ENCODE measurements around the gene QTRT2.

QTRT2 gene

GRCh38 chr3:114079761-114080160, 23.2 kb downstream of the QTRT2 start:
- DNase-seq = no peak

DNA sequence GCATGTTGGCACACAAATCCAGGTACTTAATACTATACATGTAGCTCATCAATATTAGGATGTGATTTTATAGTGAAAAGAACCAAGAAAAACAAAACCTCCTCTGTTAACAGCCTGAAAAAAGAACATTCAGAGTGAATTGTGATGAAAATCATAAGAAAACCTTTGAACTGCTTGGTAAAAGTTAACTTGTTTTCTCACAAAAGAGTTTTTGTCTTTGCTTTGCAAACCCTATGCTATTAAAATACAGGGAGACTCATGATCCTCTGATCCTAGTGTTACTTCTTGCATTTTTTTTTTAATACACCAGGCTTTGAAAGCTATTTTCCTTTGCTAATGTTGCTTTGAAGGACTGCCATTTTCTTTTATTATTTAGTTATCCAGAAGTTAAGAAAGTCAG, 23.7 kb downstream of the QTRT2 start:
- DNase-seq = no peak

DNA sequence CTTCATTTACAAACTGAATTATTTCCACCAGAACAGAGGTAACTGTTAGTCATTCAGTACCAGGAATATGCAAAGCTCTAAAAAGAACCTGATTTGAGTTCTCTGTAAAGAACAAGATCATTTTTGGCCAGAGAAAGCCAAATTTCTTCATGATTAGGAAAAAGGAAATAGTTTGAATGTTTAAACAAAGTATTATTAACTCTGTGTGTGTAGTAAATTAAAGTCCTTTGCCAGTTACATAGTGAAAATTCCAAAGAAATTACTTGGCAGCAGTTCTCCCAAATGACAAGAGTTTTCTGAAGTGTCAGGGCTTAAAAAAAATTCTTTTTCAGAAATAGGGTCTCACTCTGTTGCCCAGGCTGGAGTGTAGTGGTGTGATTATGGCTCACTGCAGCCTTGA, 24.5 kb downstream of the QTRT2 start:
- DNase-seq = no peak

GRCh38 chr3:114083112-114083511, 26.6 kb downstream of the QTRT2 start:
- no peak for DNase-seq

- DNase-seq = no peak
Measured at GRCh38 chr3:114086356-114086755, 29.8 kb downstream of the QTRT2 start.

GRCh38 chr3:114089675-114090074, 33.1 kb downstream of the QTRT2 start:
- no peak for DNase-seq

DNA sequence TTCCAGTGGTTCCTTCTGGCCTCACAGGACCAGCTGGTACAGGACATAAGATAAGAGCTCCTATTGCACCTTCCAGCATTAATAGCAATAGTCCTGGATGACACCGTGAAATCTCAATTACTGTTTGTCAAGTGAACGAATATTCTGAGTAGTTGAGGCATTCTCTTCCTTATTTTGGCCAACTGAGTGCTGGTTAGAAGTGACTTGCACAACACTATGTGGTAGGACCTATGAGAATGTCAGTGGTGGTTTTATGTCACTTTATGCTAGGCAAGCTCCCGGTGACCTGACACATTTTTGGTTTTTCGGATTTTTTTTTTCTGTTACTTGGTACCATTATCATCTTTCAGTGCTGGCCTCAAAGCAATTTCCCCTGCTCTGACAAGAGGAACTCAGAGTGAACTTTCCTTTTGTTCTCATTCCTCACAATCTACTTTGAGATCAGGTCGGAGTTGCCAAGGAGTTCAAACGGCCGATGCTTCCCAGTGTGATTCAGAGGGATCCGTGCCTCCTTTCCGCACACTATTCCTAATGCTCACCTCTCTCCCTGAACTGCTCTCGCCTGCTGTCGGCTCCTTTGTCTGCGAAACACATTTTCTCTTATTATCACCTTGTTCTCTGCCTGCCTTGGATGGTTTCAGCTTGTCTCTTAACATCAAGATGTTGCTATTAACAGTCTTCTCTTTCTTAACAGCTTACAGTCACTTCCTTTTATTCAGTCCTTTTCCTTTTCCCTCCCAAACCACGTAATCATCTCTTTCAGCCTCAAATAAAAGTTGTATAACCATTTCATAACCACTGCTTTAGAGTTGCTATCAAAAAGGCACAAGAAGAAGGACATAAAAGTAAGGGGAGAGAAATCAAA, 35.8 kb downstream of the QTRT2 start:
- no peak for DNase-seq

- DNase-seq = no peak
Measured at GRCh38 chr3:114093016-114093380, 36.5 kb downstream of the QTRT2 start.

GRCh38 chr3:114093596-114093995, 37.1 kb downstream of the QTRT2 start:
- peak; percentile 17 for DNase-seq

- no peak for DNase-seq
Measured at GRCh38 chr3:114095796-114096195, 39.3 kb downstream of the QTRT2 start.

GRCh38 chr3:114101101-114101500, 44.6 kb downstream of the QTRT2 start:
- DNase-seq = no peak

GRCh38 chr3:114103181-114103580, 46.6 kb downstream of the QTRT2 start:
- no peak for DNase-seq

DNA sequence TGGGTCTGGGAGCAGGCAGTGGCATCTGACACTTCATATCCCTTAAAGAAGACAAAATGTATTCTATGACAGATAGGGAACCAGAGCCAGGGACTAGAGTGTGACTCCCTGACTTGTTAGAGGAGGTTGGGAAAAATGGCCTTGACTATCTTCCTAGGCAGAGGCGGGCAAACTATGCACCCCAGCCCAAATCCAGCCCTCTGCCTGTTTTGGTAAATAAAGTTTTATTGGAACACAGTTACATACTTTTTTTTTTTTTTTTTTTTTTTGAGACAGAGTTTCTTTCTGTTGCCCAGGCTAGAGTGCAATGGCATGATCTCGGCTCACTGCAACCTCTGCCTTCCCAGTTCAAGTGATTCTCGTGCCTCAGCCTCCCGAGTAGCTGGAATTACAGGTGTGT, 47.3 kb downstream of the QTRT2 start:
- no peak for DNase-seq

GRCh38 chr3:114104414-114104813, 47.9 kb downstream of the QTRT2 start:
- DNase-seq = peak; percentile 28

GRCh38 chr3:114108137-114108536, 51.6 kb downstream of the QTRT2 start:
- no peak for DNase-seq

DNA sequence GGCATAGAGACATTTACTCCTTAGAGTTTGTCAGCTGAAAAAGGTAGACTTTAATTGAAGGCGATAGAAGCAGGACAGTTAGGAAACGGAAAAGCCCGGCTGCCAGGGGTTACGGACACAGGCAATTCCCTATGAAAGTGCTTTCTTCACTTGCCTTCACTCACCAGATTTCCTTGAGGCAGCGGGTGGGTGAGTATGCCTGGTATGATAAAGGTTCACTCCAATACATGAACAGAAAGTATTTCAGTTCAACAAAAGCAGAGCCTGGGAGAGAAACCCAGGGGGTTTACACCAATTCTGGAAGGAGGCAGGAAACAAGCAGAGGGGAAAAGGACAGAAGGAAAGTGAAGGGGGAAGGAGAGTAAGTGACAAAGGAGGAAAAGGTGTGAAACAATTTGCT, 53.9 kb downstream of the QTRT2 start:
- DNase-seq = no peak

DNA sequence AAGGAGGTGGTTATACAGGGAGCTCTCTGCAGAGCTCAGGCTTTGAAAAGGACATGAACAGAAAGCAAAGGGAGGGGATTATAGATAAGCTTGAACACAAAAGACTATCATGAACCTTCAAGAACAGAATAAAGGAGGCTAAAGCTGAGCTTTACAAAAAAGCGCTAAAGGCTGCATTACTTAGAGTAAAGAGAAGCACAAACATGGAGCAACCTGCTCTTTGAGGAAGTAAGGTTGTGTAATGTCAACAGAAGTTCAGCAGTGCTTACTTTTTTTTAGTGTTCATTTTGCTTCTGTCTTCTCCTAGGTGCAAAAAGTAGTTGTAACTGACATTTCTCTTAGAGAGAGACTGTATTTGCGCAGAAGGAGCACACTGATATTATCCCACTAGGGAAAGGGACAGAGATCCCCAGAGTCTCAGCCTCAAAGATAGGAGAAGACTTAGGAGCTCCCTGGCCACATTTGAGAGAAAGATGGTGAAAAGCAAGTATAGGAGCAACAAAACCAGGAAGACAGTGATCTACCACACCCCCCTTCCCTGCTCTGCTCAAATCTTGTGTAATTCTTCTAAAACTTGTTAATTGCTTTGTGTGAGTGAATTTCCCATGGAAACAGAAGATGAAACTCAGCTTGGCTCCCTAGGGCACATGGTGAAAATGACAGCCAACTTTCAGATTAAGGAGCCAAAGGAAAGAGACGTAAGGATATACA, 54.7 kb downstream of the QTRT2 start:
- DNase-seq = peak; percentile 4

DNA sequence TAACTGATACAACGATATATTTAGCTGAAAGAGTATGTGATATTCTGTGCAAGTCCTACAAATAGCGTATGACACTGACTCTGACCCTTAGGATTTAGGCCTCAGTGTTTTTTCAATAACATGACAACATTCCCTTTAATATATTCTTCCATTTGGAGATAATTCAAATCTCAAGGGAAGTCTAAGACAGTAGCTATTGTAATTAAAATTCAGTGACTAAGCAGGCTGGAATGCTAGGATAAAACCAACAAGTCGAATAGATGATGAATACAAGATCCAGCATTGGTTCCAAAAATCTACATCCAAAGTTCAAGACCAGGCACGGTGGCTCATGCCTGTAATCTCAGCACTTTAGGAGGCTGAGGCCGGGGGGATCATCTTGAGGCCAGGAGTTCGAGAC, 56.2 kb downstream of the QTRT2 start:
- no peak for DNase-seq

DNA sequence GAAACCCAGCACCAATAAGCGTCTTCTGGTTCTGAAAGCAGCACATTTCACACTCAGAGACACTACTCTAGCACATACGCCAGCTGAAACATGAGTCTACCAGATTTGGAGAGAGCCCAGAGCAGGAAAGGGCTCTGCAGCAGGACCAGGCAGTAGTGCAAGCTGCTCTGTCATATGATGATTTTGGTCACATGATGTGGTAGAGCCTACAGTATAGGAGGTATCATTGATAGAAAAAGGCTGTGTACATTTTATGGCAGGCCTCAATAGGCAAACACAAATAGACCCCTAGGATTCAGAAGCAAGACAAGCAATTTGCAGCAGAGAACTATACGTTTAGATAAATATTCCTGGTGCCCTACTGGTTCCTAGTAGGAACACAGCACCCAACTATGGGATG, 58.2 kb downstream of the QTRT2 start:
- DNase-seq = no peak

DNA sequence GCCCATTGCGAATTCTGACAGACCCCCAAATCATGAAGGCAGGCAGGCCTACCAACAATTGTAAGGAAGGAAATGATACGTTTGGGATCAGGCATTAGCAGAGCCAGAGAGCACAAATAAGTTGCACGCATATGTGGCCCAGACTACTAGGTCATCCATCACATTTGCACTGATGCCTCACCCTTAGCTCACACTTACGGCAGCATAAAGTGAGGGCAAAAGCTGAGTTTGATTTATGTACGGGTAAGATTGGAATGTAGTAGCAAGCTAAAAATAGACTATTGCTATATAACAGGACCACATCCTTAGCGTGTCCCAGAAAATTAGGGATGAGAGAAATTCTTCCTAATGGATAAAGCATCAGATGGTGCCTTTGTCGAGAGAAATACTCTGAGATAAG, 58.6 kb downstream of the QTRT2 start:
- DNase-seq = no peak

- no peak for DNase-seq
Measured at GRCh38 chr3:114119776-114120175, 63.2 kb downstream of the QTRT2 start.

GRCh38 chr3:114120211-114120610, 63.7 kb downstream of the QTRT2 start:
- DNase-seq = no peak

DNA sequence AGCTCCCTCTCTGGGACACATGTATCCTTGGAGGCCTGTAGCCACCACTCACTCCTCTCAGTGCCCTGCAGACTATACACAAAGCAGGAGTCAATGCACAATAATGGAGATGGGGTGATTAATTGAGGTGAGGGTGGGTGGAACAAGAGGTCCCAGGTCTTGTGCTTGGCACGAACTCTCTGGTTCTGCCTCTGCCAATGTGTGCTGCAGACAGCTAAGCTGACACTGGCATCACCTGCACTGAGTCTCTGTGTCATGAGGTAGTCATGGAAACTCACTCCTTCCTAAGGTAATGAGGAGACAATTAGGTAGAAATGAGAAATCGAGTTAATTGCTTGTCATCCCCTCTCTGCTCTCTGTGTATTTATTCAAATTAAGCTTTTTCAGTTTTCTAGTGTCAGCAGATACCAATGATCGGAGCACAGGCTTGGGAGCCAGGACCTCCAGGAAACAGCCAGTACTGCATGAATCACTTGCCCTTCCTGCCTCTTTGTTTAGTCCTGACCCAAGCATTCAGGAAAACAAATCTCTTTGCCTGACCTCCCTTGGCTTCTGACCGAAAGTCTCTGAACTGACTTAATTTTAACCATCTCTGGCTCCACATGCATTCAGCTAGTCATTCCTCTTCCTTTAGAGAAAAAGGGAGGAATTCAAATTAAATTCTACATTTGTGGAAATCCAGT, 65.6 kb downstream of the QTRT2 start:
- no peak for DNase-seq

GRCh38 chr3:114126461-114126860, 69.9 kb downstream of the QTRT2 start:
- DNase-seq = peak; percentile 26
